Fibroblast of lung (primary cell): ENCODE results near the gene RINL. TPM values are rescaled to one million over a fixed set of nuclear protein-coding genes. Genes with fewer than 3 reads are reported as not detected.

Source experiments
- polyA plus RNA-seq, 2 donors: library from polyadenylated mRNA; depleted of rRNA in 1 of 2; stranded (reverse) in 1 of 2; unstranded in 1 of 2; fragments of >200 nt; gene quantifications; 2 replicates each; pipeline ENCODE4 v1.2.1, GENCODE V29; 2011 to 2012; ENCODE audit warnings: missing spikeins in 1 of 2
- total RNA-seq: library from RNA; depleted of rRNA; stranded (reverse); fragments of >200 nt; gene quantifications from 2 replicates; pipeline ENCODE4 v1.2.1, GENCODE V29; 2014

RINL gene
- total and polyA plus RNA-seq, 2 donors (not counting 1 experiment from before 2014, with no cell fraction given), result 0.59 to 3.5 TPM

Other genes with a start within 250 kb of the RINL start
- gene ACTN4, start 230.6 kb downstream of the RINL start, total RNA-seq, result 65.0 and 127 TPM in 2 replicates
- gene ACTN4, start 230.6 kb downstream of the RINL start, polyA plus RNA-seq, result 363 and 683 TPM in 2 replicates
- gene CAPN12, start 133.8 kb downstream of the RINL start, total RNA-seq, result 0.26 and 0.50 TPM in 2 replicates
- 0.07 and 0.20 TPM in 2 replicates for gene CAPN12, start 133.8 kb downstream of the RINL start, polyA plus RNA-seq
- not detected in 2 replicates for gene LGALS7, start 104.8 kb downstream of the RINL start, total RNA-seq
- gene LGALS7, start 104.8 kb downstream of the RINL start, polyA plus RNA-seq, result not detected in 2 replicates
- gene LGALS7B, start 89.1 kb downstream of the RINL start, total RNA-seq, result not detected in 2 replicates
- gene LGALS7B, start 89.1 kb downstream of the RINL start, polyA plus RNA-seq, result 0.28 TPM in 1 of 2 replicates, not detected in the other
- not detected in 2 replicates for gene LGALS4, start 65.3 kb downstream of the RINL start, total RNA-seq
- not detected in 2 replicates for gene LGALS4, start 65.3 kb downstream of the RINL start, polyA plus RNA-seq
- gene ECH1, start 46.5 kb downstream of the RINL start, total RNA-seq, result 41.1 and 46.4 TPM in 2 replicates
- 37.8 and 40.0 TPM in 2 replicates for gene ECH1, start 46.5 kb downstream of the RINL start, polyA plus RNA-seq
- 144 and 184 TPM in 2 replicates for gene HNRNPL, start 28.3 kb downstream of the RINL start, total RNA-seq
- gene HNRNPL, start 28.3 kb downstream of the RINL start, polyA plus RNA-seq, result 189 and 275 TPM in 2 replicates
- gene SIRT2, start 21.3 kb upstream of the RINL start, total RNA-seq, result 50.8 and 51.7 TPM in 2 replicates
- 38.7 and 45.4 TPM in 2 replicates for gene SIRT2, start 21.3 kb upstream of the RINL start, polyA plus RNA-seq
- 8.2 and 10.9 TPM in 2 replicates for gene NFKBIB, start 21.7 kb upstream of the RINL start, total RNA-seq
- gene NFKBIB, start 21.7 kb upstream of the RINL start, polyA plus RNA-seq, result 8.3 and 9.8 TPM in 2 replicates
- not detected in 2 replicates for gene CCER2, start 33.9 kb upstream of the RINL start, total RNA-seq
- gene CCER2, start 33.9 kb upstream of the RINL start, polyA plus RNA-seq, result 0.06 TPM in 1 of 2 replicates, not detected in the other
- gene SARS2, start 52.5 kb upstream of the RINL start, total RNA-seq, result 5.6 and 10.4 TPM in 2 replicates
- 7.2 and 10.1 TPM in 2 replicates for gene SARS2, start 52.5 kb upstream of the RINL start, polyA plus RNA-seq
- gene MRPS12, start 52.7 kb upstream of the RINL start, total RNA-seq, result 21.8 and 22.3 TPM in 2 replicates
- gene MRPS12, start 52.7 kb upstream of the RINL start, polyA plus RNA-seq, result 14.7 and 20.1 TPM in 2 replicates
- gene FBXO17, start 97.5 kb upstream of the RINL start, total RNA-seq, result 25.8 and 26.7 TPM in 2 replicates
- 9.8 and 10.2 TPM in 2 replicates for gene FBXO17, start 97.5 kb upstream of the RINL start, polyA plus RNA-seq
- gene FBXO27, start 154.3 kb upstream of the RINL start, total RNA-seq, result 3.6 and 3.9 TPM in 2 replicates
- 0.83 and 1.6 TPM in 2 replicates for gene FBXO27, start 154.3 kb upstream of the RINL start, polyA plus RNA-seq
- not detected in 2 replicates for gene ACP7, start 206.1 kb upstream of the RINL start, total RNA-seq
- gene ACP7, start 206.1 kb upstream of the RINL start, polyA plus RNA-seq, result 0.02 TPM in 1 of 2 replicates, not detected in the other
- gene PAK4, start 247.5 kb upstream of the RINL start, total RNA-seq, result 2.8 and 4.6 TPM in 2 replicates
- 8.4 and 17.7 TPM in 2 replicates for gene PAK4, start 247.5 kb upstream of the RINL start, polyA plus RNA-seq